ENCODE measurements around the gene ODAPH. TPM values are rescaled to one million over a fixed set of nuclear protein-coding genes. Genes with fewer than 3 reads are reported as not detected.

ODAPH gene
- total RNA-seq, 1 experiment from 2014 or later = not detected

GRCh38 chr4:75593393-75593792 lies 37.5 kb downstream of the ODAPH start:
- H3K27me3 ChIP-seq (ENCODE audit: insufficient read depth, low read length) = no peaks in the 10 kb centered on the region
- H3K23me2 ChIP-seq (ENCODE audit: insufficient read length, low read depth, low read length, poor library complexity, severe bottlenecking) = no peaks in the 10 kb centered on the region
- no peak for TF ChIP-seq CTCF (conservative IDR thresholded peaks at IDR 0.05)
- no peaks in the 10 kb centered on the region for H3K79me2 ChIP-seq (ENCODE audit: insufficient read depth, low read length)
- Mint-ChIP-seq H3K4me1 (no peaks in the 10 kb centered on the region), H3K36me3 (ENCODE audit: insufficient read depth in 1 of 3, low read depth in 3 of 3) (no peaks in the 10 kb centered on the region), H3K27me3 (ENCODE audit: low read depth) (no peaks in the 10 kb centered on the region), H3K4me3 (no peak overlapping the region), H3K27ac (no peak overlapping the region), H3K9me3 (no peaks in the 10 kb centered on the region)
- no peak overlapping the region for H2BK120ac ChIP-seq (ENCODE audit: low read depth, low read length, poor library complexity, severe bottlenecking)
- no peak overlapping the region for H3K27ac ChIP-seq (ENCODE audit: insufficient read length, low read depth, low read length)
- WGBS (ENCODE audit: extremely low coverage, insufficient read length, low lambda C conversion rate) = no CpG with 5 or more reads among the region's 1 CpG
- no peak overlapping the region for H2BK12ac ChIP-seq (ENCODE audit: insufficient read length, low read depth, low read length)
- H2BK20ac ChIP-seq (ENCODE audit: low read depth, low read length, poor library complexity, severe bottlenecking) = no peak overlapping the region
- H3T11ph ChIP-seq (ENCODE audit: low read length) = no peak overlapping the region
- no peak overlapping the region for H2BK5ac ChIP-seq (ENCODE audit: insufficient read length, low read length)
- no peak overlapping the region for H3K23ac ChIP-seq (ENCODE audit: insufficient read length, low read depth, low read length)
- no peaks in the 10 kb centered on the region for H3K4me1 ChIP-seq (ENCODE audit: insufficient read depth, low read length)
- no peak overlapping the region for H3K18ac ChIP-seq (ENCODE audit: insufficient read length, low read depth, low read length)
- no peak overlapping the region for H4K8ac ChIP-seq (replicated peaks; ENCODE audit: insufficient read length, low read depth, low read length)
- H4K5ac ChIP-seq (ENCODE audit: insufficient read length, low read depth, low read length) = no peak overlapping the region
- no peak overlapping the region for H3K14ac ChIP-seq (ENCODE audit: insufficient read depth, low read length)
- H2AFZ ChIP-seq (ENCODE audit: low read length) = no peak overlapping the region
- DNase-seq = no peak
- no peaks in the 10 kb centered on the region for H3K79me1 ChIP-seq (ENCODE audit: insufficient read depth, low read depth, low read length, poor library complexity, severe bottlenecking)
- no peak overlapping the region for H3K56ac ChIP-seq (ENCODE audit: insufficient read length, low read depth, low read length)
- H4K91ac ChIP-seq (ENCODE audit: insufficient read length, low read depth, low read length) = no peak overlapping the region
- H4K20me1 ChIP-seq (ENCODE audit: control insufficient read depth, insufficient read depth, insufficient read length) = no peaks in the 10 kb centered on the region
- H2AK5ac ChIP-seq (ENCODE audit: insufficient read length, low read length) = no peak overlapping the region
- no peaks in the 10 kb centered on the region for H3K9me3 ChIP-seq (ENCODE audit: control insufficient read depth, low read depth, low read length)
- H3K4me2 ChIP-seq (ENCODE audit: insufficient read depth, insufficient read length, low read length) = no peak overlapping the region
- no peak overlapping the region for H3K4ac ChIP-seq (ENCODE audit: low read depth, low read length)
- no peak overlapping the region for H3K9ac ChIP-seq (ENCODE audit: extremely low read depth, insufficient read length, low read length)
- H2BK15ac ChIP-seq (ENCODE audit: low read depth, low read length) = no peak overlapping the region

Measured in H9 (cell line).